Hematopoietic multipotent progenitor cell treated with erythropoietin and hydrocortisone succinate and interleukin-3 and kit ligand, for 15 days (in vitro differentiated cells): ENCODE measurements around the gene DRP2.
"Not testable (repeated sequence)": the region's sequence is repeated elsewhere in the genome, so short reads cannot be mapped to it uniquely, and the experiment has no call there.

Source experiments
- DNase-seq: peaks from one replicate; pipeline ENCODE4 v3.0.0-alpha.2; 2015; ENCODE audit warnings: low spot score

Gene DRP2

GRCh38 chrX:101219116-101219863 lies at the start of gene DRP2:
Gene DRP2 (plus strand): TSS chrX:101219786. CDS start chrX:101231648, 11,862 bp downstream.
- DNase-seq = no peak

- DNase-seq = no peak
These were observed 47.6 kb upstream of the DRP2 start for GRCh38 chrX:101171883-101172400.

DNA sequence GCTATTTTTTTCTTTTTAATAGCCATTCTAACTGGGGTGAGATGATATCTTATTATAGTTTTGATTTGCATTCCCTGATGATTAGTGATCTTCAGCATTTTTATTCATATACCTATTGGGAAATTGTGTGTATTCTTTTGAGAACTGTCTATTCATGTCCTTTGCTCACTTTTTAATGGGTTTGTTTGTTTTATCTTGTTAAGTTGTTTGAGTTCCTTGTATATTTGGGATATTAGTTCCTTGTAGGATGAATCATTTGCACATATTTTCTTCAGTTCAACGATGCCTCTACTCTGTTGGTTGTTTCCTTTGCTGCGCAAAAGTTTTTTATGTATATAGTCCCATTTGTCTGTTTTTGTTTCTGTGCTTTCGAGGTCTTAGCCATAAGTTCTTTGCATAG lies 43.1 kb upstream of the DRP2 start:
- no peak for DNase-seq

GRCh38 chrX:101184876-101185275 lies 34.7 kb upstream of the DRP2 start:
- not testable (repeated sequence) for DNase-seq

GRCh38 chrX:101187961-101188360 lies 31.6 kb upstream of the DRP2 start:
- not testable (repeated sequence) for DNase-seq

DNA sequence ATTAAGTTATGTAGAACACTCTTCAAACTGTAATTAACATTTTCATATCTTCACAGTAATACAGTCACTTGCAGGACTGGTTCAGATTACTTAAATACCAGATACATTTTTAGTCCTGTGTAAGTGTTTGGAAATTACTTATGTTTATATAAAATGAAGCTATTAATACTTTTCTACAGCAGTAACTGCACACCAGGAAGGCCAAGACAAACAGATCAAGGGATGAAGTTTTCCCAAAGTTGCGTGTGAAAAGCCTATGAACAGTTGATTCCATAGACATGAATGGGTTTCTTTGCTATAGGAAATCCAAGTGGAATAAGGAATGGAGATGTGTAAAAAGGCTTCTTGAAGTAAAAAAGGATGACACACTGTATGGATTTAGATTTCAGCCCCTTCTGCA lies 28.9 kb upstream of the DRP2 start:
- no peak for DNase-seq

GRCh38 chrX:101191217-101191750 lies 28.3 kb upstream of the DRP2 start:
- DNase-seq = no peak

- no peak for DNase-seq
These were observed 24.0 kb upstream of the DRP2 start for GRCh38 chrX:101195442-101196173.

GRCh38 chrX:101203761-101204351 lies 15.7 kb upstream of the DRP2 start:
- no peak for DNase-seq

DNA sequence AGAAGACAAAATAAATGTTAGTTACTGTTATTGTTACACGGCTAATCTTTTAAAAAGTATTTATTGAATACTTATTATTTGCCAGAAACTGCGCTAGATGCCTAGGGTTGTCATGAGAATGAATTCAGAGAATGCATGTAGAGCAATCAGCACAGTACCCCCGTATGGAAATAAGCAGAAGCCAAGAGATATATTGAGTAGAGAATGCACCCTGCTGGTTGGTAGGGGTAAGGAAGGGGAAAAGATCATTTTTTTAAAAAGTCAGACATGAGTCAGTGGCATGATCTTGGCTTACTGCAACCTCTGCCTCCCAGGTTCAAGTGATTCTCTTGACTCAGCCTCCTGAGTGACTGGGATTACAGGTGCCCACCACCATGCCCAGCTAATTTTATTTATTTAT lies 13.1 kb upstream of the DRP2 start:
- no peak for DNase-seq

DNA sequence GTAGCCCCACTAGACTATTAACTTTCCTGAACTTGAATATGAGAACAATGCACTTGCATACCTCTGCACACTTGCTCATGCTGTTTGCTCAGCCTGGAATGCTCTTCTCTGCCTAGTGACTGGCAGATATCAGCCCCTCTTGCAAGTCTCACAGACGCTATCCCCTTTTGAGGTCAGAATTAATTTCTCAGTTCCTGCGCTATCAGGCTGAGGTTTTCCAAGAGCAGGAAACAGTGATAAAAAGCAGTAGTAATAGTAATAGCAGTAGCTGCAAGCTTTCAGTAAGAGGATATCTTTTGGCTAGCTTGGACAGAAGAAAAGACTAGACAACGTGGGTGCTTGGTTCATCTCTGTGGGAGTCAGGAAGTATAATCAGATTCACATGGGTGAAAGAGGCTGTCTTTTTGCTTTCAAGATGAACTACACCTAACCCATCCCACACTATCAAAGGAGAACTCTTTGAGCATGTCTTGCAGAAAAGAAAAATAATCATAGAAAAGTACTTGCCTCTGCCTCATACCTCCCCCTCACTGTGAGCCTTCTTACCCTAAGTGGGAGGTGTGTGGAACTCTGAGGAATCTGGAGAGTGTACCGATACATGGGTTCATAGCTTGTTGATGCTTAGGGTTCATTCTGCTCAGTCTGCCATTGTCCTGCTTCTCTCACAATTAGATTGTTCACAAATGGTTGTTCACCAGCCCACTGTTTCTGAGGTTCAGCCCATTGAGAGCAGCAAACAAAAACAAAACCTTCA lies 11.3 kb upstream of the DRP2 start:
- no peak for DNase-seq

GRCh38 chrX:101210630-101211029 lies 9.0 kb upstream of the DRP2 start:
- DNase-seq = no peak

DNA sequence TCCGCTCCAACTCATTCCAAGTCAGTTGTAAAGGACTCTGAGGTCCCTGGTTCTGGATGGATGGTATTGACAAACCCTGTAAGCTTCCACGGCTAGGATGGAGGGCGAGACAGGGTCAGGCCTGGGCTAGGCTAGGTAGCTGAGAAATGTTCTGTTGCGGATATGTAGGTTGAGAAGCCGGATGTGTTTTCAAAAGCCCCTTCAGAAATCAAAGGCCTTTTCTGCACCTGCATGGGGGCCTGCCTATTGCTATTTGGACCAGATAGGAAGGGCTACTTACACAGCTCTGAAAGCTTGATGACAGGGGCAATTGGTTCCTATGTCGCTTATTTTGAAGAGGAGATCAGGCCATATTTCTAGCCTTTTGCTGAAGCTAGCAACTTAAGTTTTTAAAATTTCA lies 1.9 kb upstream of the DRP2 start:
- no peak for DNase-seq

DNA sequence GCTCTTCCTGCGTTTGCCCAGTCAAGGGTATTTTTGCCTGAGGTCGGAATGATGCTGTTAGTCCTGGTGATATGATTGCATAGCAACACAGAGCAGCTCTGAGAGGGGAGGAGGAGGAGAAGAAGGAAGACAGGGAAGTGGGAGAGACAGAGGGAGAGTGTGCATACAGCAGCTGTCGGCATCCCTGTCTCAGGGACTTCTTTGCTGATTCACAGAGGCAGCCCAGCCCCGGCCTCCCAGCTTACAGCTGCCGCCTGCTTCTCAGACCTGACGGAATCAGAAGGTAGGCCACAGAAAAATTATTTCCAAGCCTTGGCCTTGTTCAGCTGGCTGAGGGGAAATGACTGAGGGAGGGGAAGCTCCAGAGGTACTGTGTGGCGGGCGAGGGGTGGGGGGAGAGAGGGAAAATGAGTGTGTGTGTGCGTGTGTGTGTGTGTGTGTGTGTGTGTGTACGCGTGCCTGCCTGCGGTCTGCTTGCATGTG lies 319 bp downstream of the DRP2 start:
- DNase-seq = no peak

- no peak for DNase-seq
These were observed 1.2 kb downstream of the DRP2 start for GRCh38 chrX:101220662-101221260.

DNA sequence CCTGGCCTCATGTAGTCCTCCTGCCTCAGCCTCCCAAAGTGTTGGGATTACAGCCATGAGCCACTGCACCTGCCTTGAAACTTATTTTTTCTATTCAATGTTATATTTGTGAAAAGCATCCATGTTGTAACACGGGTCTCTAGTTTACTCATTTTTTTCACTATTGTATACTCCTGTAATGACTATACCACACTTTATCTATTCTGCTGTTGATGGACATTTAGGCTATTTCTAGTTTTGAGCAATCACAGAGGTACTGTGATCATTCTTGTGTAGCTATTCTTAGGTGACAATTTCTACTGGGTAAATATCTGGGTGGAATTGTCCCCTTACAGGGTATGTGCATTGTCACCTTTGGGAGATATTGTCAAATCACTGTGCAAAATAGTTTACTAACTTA lies 3.6 kb downstream of the DRP2 start:
- no peak for DNase-seq

DNA sequence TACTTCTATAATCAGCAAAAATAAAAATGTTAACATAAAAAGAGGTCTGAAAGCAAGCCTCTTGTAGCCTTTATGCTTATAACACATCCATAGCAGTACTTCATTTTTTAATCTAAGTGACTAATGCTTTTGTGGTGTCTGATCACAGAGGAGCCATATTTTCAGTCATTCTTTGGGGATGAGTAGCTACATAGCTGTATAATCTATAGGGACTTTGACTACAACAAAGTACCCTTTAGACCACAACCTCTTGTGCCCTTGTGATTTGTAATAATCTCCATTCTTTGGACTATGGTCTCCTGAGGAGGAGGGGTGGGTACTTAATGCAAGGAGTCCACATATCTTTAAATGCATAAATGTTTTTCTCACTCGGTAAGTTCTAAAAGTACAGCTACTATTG lies 9.6 kb downstream of the DRP2 start:
- DNase-seq = no peak

DNA sequence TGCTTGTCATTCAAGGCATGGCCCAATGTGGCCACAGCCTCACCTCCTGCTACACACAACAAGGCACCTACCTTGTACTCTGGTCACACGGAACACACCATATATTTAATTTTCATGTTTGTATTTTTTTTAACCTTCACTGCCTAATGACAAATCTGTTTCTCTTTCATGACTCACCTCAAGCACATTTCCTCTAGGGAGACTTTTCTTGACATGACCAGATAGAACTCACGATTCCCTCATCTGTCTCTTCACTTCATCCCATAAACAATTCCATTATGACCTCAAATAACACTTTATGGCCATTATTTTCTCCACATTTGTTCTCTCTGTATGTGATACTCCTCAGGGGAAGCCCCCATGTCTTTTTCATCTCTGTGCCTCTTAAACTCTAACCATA lies 11.1 kb downstream of the DRP2 start:
- no peak for DNase-seq

DNA sequence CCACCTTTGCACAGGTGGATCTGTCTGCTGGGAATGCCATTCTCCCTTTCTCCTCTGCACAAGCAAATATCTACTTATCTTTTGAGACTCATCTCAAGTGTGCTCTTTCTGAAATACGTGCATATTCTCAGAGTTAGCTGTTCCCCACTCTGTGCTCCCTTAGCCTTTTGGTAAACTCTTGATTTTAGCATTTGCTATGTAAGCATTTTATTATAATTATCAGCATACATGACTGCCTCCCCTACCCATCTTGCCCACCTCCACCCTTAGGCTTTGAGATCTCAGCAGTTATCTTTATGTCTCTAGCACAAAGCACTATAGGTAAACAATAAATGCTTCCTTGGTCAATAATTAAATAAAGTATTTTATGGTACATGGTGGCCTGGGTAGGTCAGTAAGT lies 11.5 kb downstream of the DRP2 start:
- DNase-seq = no peak

- no peak for DNase-seq
These were observed 12.7 kb downstream of the DRP2 start for GRCh38 chrX:101232316-101232715.

- no peak for DNase-seq
These were observed 17.5 kb downstream of the DRP2 start for GRCh38 chrX:101237041-101237440.
